ENCODE results near the gene PIGR. TPM values are rescaled to one million over a fixed set of nuclear protein-coding genes. Genes with fewer than 3 reads are reported as not detected.
A peak's percentile ranks its signal among the peaks of the same experiment; 100 is the strongest.

The PIGR gene
- total and polyA plus RNA-seq, 7 experiments from 2014 or later, result not detected

DNA sequence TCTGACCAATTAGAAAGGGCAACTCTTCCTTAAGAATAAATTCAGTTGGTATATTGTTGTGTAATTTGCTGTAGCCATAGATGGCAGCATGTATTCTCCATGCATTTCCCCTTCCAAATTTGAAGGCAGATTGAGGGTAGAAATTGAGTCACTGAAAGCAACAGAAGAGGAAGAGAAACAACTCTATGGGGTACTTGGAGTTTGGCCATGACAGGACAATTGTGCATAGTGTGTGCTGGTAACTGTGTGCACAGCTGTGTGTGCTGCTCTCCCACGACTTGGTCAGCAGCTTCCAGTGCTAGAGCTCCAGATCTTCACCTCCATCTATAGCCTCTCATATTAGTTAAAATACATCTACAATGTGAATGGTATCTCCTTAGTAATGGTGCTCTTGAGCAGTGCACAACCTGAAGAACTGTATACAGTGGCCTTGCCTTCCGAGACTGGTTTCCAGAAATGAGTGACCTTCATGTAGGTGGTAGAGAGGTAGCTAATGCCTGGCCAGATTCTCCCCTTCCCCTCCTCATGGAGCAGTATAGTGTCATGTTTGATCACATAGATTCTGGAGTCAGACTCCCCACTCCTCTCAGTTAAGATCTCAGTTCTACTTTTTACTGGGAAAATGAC is 24.9 kb upstream of the PIGR start:
- Mint-ChIP-seq H3K27ac (peak overlapping the region in 1 of 9 donors; percentile 37), H3K4me1 (peaks cover 20 to 34% (median 22%) of the 10 kb centered on the region in 7 donors), H3K9me3 (no peaks in the 10 kb centered on the region), H3K36me3 (peaks cover 0 to 1% (median 0%) of the 10 kb centered on the region in 5 donors), H3K4me3 (no peak overlapping the region), H3K27me3 (peaks cover 0 to 41% (median 0%) of the 10 kb centered on the region in 5 donors)
- no peaks in the 10 kb centered on the region for H3K36me3 ChIP-seq (ENCODE audit: control insufficient read depth in 2 of 3, insufficient read depth in 3 of 3, low read length in 3 of 3)
- no peaks in the 10 kb centered on the region for H3K27me3 ChIP-seq (ENCODE audit: control insufficient read depth in 2 of 2, insufficient read depth in 2 of 2, low read length in 2 of 2)
- POLR2A ChIA-PET, result interaction anchor here (0.6 to 3.2 kb wide), 3 partner anchors 49 to 255 kb away, joined by 3 to 13 read pairs (median 3); partner anchors contain the start of gene FCMR
- H3K4me1 ChIP-seq (ENCODE audit: control insufficient read depth in 2 of 2, insufficient read depth in 2 of 2, low read length in 2 of 2), result peaks cover 0 to 18% of the 10 kb centered on the region in 2 donors
- peak; percentile 58 for ATAC-seq
- no peak for DNase-seq
- CTCF ChIA-PET, result interaction anchor here (0.8 to 5.8 kb wide), 2 partner anchors 10 to 35 kb away, joined by 3 to 42 read pairs; no protein-coding TSS in a partner anchor
- H3K4me3 ChIP-seq (ENCODE audit: low read length), result no peak overlapping the region
- H3K27ac ChIP-seq (ENCODE audit: low read depth, low read length), result no peak overlapping the region
- intact Hi-C loops (cut with micrococcal nuclease), result no loop called here
- no peaks in the 10 kb centered on the region for H3K9me3 ChIP-seq (ENCODE audit: control insufficient read depth in 2 of 3, low read length in 3 of 3)

DNA sequence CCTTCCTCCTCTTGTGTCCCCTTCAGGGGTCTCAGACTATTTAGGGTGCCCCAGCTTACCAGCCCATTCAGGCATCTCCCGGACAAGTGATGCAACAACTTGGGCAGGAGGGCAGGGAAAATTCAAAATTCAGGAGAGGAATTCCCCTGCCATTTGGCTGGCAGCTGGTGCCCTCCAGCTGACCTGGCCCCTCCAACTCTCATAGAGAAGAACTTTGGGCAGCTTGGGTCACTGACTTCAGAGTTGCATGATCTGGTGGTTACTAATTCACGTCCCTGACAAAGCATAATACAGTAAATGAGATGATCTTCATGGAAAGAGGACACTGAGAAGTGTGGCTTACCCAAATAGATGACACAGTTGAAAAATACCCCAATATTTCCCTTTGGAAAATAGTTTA is 24.2 kb upstream of the PIGR start, which contains the start of gene FCAMR:
Gene FCAMR, minus strand, starts transcription at position 15 of the 400 bp plus-strand sequence. CDS start 335 bp downstream, outside the sequence.
- Histone ChIP-seq H3K4me1 (ENCODE audit: control insufficient read depth in 2 of 2, insufficient read depth in 2 of 2, low read length in 2 of 2) (peaks cover 0 to 18% of the 10 kb centered on the region in 2 donors), H3K9me3 (ENCODE audit: control insufficient read depth in 2 of 3, low read length in 3 of 3) (no peaks in the 10 kb centered on the region), H3K4me3 (ENCODE audit: low read length) (no peak within 1 kb of the TSS), H3K36me3 (ENCODE audit: control insufficient read depth in 2 of 3, insufficient read depth in 3 of 3, low read length in 3 of 3) (no peaks in the 10 kb centered on the region), H3K27ac (ENCODE audit: low read depth, low read length) (no peak within 1 kb of the TSS), H3K27me3 (ENCODE audit: control insufficient read depth in 2 of 2, insufficient read depth in 2 of 2, low read length in 2 of 2) (no peaks in the 10 kb centered on the region)
- ChIA-PET CTCF (interaction anchor here (5.8 kb wide), 1 partner anchor 11 kb away, joined by 42 read pairs; no protein-coding TSS in a partner anchor), POLR2A (interaction anchor here (0.6 kb wide), 2 partner anchors 132 to 359 kb away, joined by 3 read pairs; no protein-coding TSS in a partner anchor)
- peaks cover 20 to 36% (median 25%) of the 10 kb centered on the region in 7 donors for H3K4me1 Mint-ChIP-seq
- H3K27me3 Mint-ChIP-seq, result peaks cover 0 to 41% (median 0%) of the 10 kb centered on the region in 5 donors
- H3K36me3 Mint-ChIP-seq, result peaks cover 0 to 1% (median 0%) of the 10 kb centered on the region in 5 donors
- no peaks in the 10 kb centered on the region for H3K9me3 Mint-ChIP-seq
- intact Hi-C loops (cut with micrococcal nuclease), result no loop called here
- H3K4me3 Mint-ChIP-seq, result no peak within 1 kb of the TSS
- ATAC-seq (no peak), DNase-seq (no peak)
- H3K27ac Mint-ChIP-seq, result peak within 1 kb of the TSS in 2 of 9 donors; percentile 39 to 41

- H3K4me3 ChIP-seq (ENCODE audit: low read length), result no peak overlapping the region
- no peak for ATAC-seq
- ChIA-PET POLR2A (interaction anchor here (0.5 to 1.3 kb wide), 2 partner anchors 50 to 460 kb away, joined by 3 read pairs; no protein-coding TSS in a partner anchor), CTCF (interaction anchor here (0.6 to 5.8 kb wide), 4 partner anchors 12 to 340 kb away, joined by 3 to 42 read pairs (median 3); no protein-coding TSS in a partner anchor)
- DNase-seq, result no peak
- peaks cover 0 to 18% of the 10 kb centered on the region in 2 donors for H3K4me1 ChIP-seq (ENCODE audit: control insufficient read depth in 2 of 2, insufficient read depth in 2 of 2, low read length in 2 of 2)
- Mint-ChIP-seq H3K4me1 (peaks cover 20 to 41% (median 25%) of the 10 kb centered on the region in 7 donors), H3K27ac (peak overlapping the region in 1 of 9 donors; percentile 51), H3K36me3 (peaks cover 0 to 1% (median 0%) of the 10 kb centered on the region in 5 donors), H3K9me3 (no peaks in the 10 kb centered on the region), H3K4me3 (no peak overlapping the region), H3K27me3 (peaks cover 0 to 39% (median 0%) of the 10 kb centered on the region in 5 donors)
- H3K36me3 ChIP-seq (ENCODE audit: control insufficient read depth in 2 of 3, insufficient read depth in 3 of 3, low read length in 3 of 3), result no peaks in the 10 kb centered on the region
- no peak overlapping the region for H3K27ac ChIP-seq (ENCODE audit: low read depth, low read length)
- no peaks in the 10 kb centered on the region for H3K27me3 ChIP-seq (ENCODE audit: control insufficient read depth in 2 of 2, insufficient read depth in 2 of 2, low read length in 2 of 2)
- intact Hi-C loops (cut with micrococcal nuclease), result no loop called here
- H3K9me3 ChIP-seq (ENCODE audit: control insufficient read depth in 2 of 3, low read length in 3 of 3), result no peaks in the 10 kb centered on the region
These were observed 22.8 kb upstream of the PIGR start for GRCh38 chr1:206969090-206969489.

- no peaks in the 10 kb centered on the region for H3K9me3 Mint-ChIP-seq
- H3K4me3 Mint-ChIP-seq, result peak overlapping the region; percentile 54 to 82 (median 72)
- H3K27ac Mint-ChIP-seq, result peak overlapping the region; percentile 46 to 90 (median 71)
- Histone ChIP-seq H3K27ac (ENCODE audit: low read depth, low read length) (no peak overlapping the region), H3K27me3 (ENCODE audit: control insufficient read depth in 2 of 2, insufficient read depth in 2 of 2, low read length in 2 of 2) (no peaks in the 10 kb centered on the region), H3K36me3 (ENCODE audit: control insufficient read depth in 2 of 3, insufficient read depth in 3 of 3, low read length in 3 of 3) (no peaks in the 10 kb centered on the region), H3K4me1 (ENCODE audit: control insufficient read depth in 2 of 2, insufficient read depth in 2 of 2, low read length in 2 of 2) (peaks cover 1 to 25% of the 10 kb centered on the region in 2 donors), H3K9me3 (ENCODE audit: control insufficient read depth in 2 of 3, low read length in 3 of 3) (no peaks in the 10 kb centered on the region), H3K4me3 (ENCODE audit: low read length) (no peak overlapping the region)
- peaks cover 0 to under 1% (median 0%) of the 10 kb centered on the region in 5 donors for H3K36me3 Mint-ChIP-seq
- intact Hi-C loops (cut with micrococcal nuclease), result no loop called here
- peaks cover 0 to 31% (median 0%) of the 10 kb centered on the region in 5 donors for H3K27me3 Mint-ChIP-seq
- H3K4me1 Mint-ChIP-seq, result peaks cover 29 to 57% (median 38%) of the 10 kb centered on the region in 7 donors
- ChIA-PET CTCF (interaction anchor here (0.5 to 1.0 kb wide), 4 partner anchors 12 to 233 kb away, joined by 3 to 4 read pairs (median 3); no protein-coding TSS in a partner anchor), POLR2A (interaction anchor here (1.1 to 1.9 kb wide), 4 partner anchors 15 to 61 kb away, joined by 3 to 7 read pairs (median 4); partner anchors contain the start of gene FCMR)
- DNase-seq, result peak in 2 of 9 donors; percentile 6 to 16
- ATAC-seq, result peak; percentile 67
These were observed 21.0 kb upstream of the PIGR start for GRCh38 chr1:206967096-206967849.

GRCh38 chr1:206965781-206966180 is 19.5 kb upstream of the PIGR start:
- no peaks in the 10 kb centered on the region for H3K9me3 ChIP-seq (ENCODE audit: control insufficient read depth in 2 of 3, low read length in 3 of 3)
- H3K36me3 ChIP-seq (ENCODE audit: control insufficient read depth in 2 of 3, insufficient read depth in 3 of 3, low read length in 3 of 3), result no peaks in the 10 kb centered on the region
- H3K27me3 ChIP-seq (ENCODE audit: control insufficient read depth in 2 of 2, insufficient read depth in 2 of 2, low read length in 2 of 2), result no peaks in the 10 kb centered on the region
- H3K27ac Mint-ChIP-seq, result peak overlapping the region in 3 of 9 donors; percentile 8 to 39 (median 28)
- ATAC-seq (no peak), DNase-seq (no peak)
- peaks cover 0 to 21% (median 0%) of the 10 kb centered on the region in 5 donors for H3K27me3 Mint-ChIP-seq
- H3K9me3 Mint-ChIP-seq, result no peaks in the 10 kb centered on the region
- ChIA-PET CTCF (interaction anchor here (0.6 to 0.8 kb wide), 2 partner anchors 12 to 57 kb away, joined by 3 read pairs; no protein-coding TSS in a partner anchor), POLR2A (interaction anchor here (0.7 to 1.8 kb wide), 5 partner anchors 8 to 136 kb away, joined by 3 to 7 read pairs (median 4); partner anchors contain the start of gene FCMR)
- H3K27ac ChIP-seq (ENCODE audit: low read depth, low read length), result no peak overlapping the region
- intact Hi-C loops (cut with micrococcal nuclease), result no loop called here
- peaks cover 32 to 66% (median 49%) of the 10 kb centered on the region in 7 donors for H3K4me1 Mint-ChIP-seq
- H3K4me1 ChIP-seq (ENCODE audit: control insufficient read depth in 2 of 2, insufficient read depth in 2 of 2, low read length in 2 of 2), result peaks cover 3 to 30% of the 10 kb centered on the region in 2 donors
- H3K36me3 Mint-ChIP-seq, result no peaks in the 10 kb centered on the region
- no peak overlapping the region for H3K4me3 ChIP-seq (ENCODE audit: low read length)
- H3K4me3 Mint-ChIP-seq, result peak overlapping the region in 2 of 10 donors; percentile 10 to 62

- Histone ChIP-seq H3K27ac (ENCODE audit: low read depth, low read length) (no peak overlapping the region), H3K27me3 (ENCODE audit: control insufficient read depth in 2 of 2, insufficient read depth in 2 of 2, low read length in 2 of 2) (no peaks in the 10 kb centered on the region), H3K9me3 (ENCODE audit: control insufficient read depth in 2 of 3, low read length in 3 of 3) (no peaks in the 10 kb centered on the region), H3K4me3 (ENCODE audit: low read length) (no peak overlapping the region), H3K36me3 (ENCODE audit: control insufficient read depth in 2 of 3, insufficient read depth in 3 of 3, low read length in 3 of 3) (no peaks in the 10 kb centered on the region), H3K4me1 (ENCODE audit: control insufficient read depth in 2 of 2, insufficient read depth in 2 of 2, low read length in 2 of 2) (peaks cover 3 to 30% of the 10 kb centered on the region in 2 donors)
- no peak for DNase-seq
- intact Hi-C loops (cut with micrococcal nuclease), result no loop called here
- Mint-ChIP-seq H3K27me3 (peaks cover 0 to 5% (median 0%) of the 10 kb centered on the region in 5 donors), H3K9me3 (no peaks in the 10 kb centered on the region), H3K36me3 (no peaks in the 10 kb centered on the region), H3K27ac (no peak overlapping the region), H3K4me1 (peaks cover 34 to 55% (median 47%) of the 10 kb centered on the region in 7 donors), H3K4me3 (no peak overlapping the region)
- no peak for ATAC-seq
- ChIA-PET POLR2A (interaction anchor here (1.4 kb wide), 1 partner anchor 9 kb away, joined by 3 read pairs; no protein-coding TSS in a partner anchor), CTCF (no interaction called here)
These were observed 17.5 kb upstream of the PIGR start for GRCh38 chr1:206963740-206964139.
